Ascending aorta (tissue), 2 donors: ENCODE results near the gene GDPD5. TPM values are rescaled to one million over a fixed set of nuclear protein-coding genes. Genes with fewer than 3 reads are reported as not detected.

ENCODE experiments used
- DNase-seq, 2 donors: peaks; one replicate each; pipeline ENCODE4 v3.0.0-alpha.2; 2019; ENCODE audit warnings: low spot score in 2 of 2
- H3K27ac ChIP-seq, 2 donors: fragments of 200-600 bp; sonication (generic); one replicate each; pipeline ENCODE4 v1.5.1; 2016 to 2017; ENCODE audit warnings: mild to moderate bottlenecking in 1 of 2
- H3K27me3 ChIP-seq: fragments of 200-600 bp; sonication (generic); one replicate; pipeline ENCODE4 v1.5.1; 2017
- H3K36me3 ChIP-seq, 2 donors: fragments of 200-600 bp; sonication (generic); one replicate each; pipeline ENCODE4 v1.5.1; 2016
- H3K4me1 ChIP-seq, 2 donors: fragments of 200-600 bp; sonication (generic); one replicate each; pipeline ENCODE4 v1.5.1; 2016 to 2017; ENCODE audit warnings: mild to moderate bottlenecking in 1 of 2
- H3K4me3 ChIP-seq, 2 donors: fragments of 200-600 bp; sonication (generic); one replicate each; pipeline ENCODE4 v1.5.1; 2016 to 2017; ENCODE audit warnings: mild to moderate bottlenecking in 1 of 2
- H3K9me3 ChIP-seq, 2 donors: fragments of 200-600 bp; sonication (generic); one replicate each; pipeline ENCODE4 v1.5.1; 2016
- intact Hi-C: fragments of 100-400 bp; cut with DNase I; formaldehyde crosslinking; loops from one replicate; pipeline ENCODE4 v1.15.1; 2023
- total RNA-seq: library from RNA; depleted of rRNA; stranded (reverse); fragments of >200 nt; gene quantifications from one replicate; pipeline ENCODE4 v1.1.0, GENCODE V29; 2016
- TF ChIP-seq, protein P1 (sequence below), 3 experiments: fragments of 200-600 bp in 2 of 3; fragments of 450-650 bp in 1 of 3; sonication (generic) in 2 of 3; IDR thresholded peaks; one replicate each; pipeline ENCODE4 v1.5.1; 2016 to 2019; ENCODE audit warnings: antibody characterized with exemption in 3 of 3, mild to moderate bottlenecking in 1 of 3, moderate library complexity in 1 of 3

Gene GDPD5
- total RNA-seq, 1 donor from 2014 or later = 64.6 TPM

DNA sequence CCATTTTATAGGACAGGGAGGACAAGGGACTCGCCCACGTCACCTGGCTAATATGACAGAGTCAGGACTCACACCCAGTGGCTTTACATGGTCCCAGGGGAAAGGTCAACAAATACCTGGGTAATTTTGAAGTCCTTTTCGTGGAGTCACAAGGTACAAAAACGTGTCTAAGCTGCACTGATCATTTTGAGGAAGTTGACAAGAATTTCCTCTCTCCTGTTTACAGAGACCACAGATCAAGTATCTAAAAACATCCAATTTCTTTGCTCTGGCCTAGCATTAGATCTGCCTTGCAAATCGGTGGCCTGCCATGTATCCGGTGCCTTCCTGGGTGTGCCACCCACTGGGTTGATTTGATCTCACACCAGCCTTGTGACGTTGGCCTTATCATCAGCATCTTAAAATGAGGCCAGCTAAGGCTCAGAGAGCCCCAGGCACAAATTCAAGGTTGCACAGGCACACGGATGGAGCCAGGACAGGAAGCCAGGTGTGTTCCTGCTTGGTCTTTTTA lies 17.6 kb downstream of the GDPD5 start:
- no peak for DNase-seq
- no peaks in the 10 kb centered on the region for H3K27me3 ChIP-seq
- TF ChIP-seq, protein P1, sequence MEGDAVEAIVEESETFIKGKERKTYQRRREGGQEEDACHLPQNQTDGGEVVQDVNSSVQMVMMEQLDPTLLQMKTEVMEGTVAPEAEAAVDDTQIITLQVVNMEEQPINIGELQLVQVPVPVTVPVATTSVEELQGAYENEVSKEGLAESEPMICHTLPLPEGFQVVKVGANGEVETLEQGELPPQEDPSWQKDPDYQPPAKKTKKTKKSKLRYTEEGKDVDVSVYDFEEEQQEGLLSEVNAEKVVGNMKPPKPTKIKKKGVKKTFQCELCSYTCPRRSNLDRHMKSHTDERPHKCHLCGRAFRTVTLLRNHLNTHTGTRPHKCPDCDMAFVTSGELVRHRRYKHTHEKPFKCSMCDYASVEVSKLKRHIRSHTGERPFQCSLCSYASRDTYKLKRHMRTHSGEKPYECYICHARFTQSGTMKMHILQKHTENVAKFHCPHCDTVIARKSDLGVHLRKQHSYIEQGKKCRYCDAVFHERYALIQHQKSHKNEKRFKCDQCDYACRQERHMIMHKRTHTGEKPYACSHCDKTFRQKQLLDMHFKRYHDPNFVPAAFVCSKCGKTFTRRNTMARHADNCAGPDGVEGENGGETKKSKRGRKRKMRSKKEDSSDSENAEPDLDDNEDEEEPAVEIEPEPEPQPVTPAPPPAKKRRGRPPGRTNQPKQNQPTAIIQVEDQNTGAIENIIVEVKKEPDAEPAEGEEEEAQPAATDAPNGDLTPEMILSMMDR (IDR thresholded peaks at IDR 0.05) = no peak
- intact Hi-C loops = no loop called here
- H3K4me3 ChIP-seq = no peak overlapping the region
- H3K4me1 ChIP-seq = no peaks in the 10 kb centered on the region
- H3K27ac ChIP-seq = no peak overlapping the region
- no peaks in the 10 kb centered on the region for H3K9me3 ChIP-seq
- H3K36me3 ChIP-seq = no peaks in the 10 kb centered on the region

DNA sequence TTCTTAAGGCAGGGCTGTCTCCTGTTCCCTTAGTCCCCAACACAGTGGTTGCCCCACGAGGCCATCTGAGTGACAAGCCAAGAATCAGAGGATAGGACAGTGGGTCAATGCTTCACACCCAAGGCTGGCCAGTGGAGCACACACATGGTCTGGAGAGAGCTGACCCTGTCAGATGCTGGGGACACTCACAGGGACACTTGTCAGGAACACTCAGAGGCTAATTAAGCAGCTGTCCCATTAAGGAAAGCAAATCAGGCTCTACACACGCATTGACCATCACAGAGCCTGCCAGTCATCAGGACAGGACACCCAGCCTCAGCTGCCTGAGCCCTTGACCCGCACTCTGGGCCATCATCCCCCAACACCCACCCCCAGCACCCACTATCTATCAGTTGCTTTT lies 18.2 kb downstream of the GDPD5 start:
- TF ChIP-seq, protein P1 (IDR thresholded peaks at IDR 0.05) = no peak
- intact Hi-C loops = no loop called here
- no peak overlapping the region for H3K4me3 ChIP-seq
- no peaks in the 10 kb centered on the region for H3K36me3 ChIP-seq
- no peak overlapping the region for H3K27ac ChIP-seq
- DNase-seq = no peak
- no peaks in the 10 kb centered on the region for H3K27me3 ChIP-seq
- no peaks in the 10 kb centered on the region for H3K9me3 ChIP-seq
- no peaks in the 10 kb centered on the region for H3K4me1 ChIP-seq

DNA sequence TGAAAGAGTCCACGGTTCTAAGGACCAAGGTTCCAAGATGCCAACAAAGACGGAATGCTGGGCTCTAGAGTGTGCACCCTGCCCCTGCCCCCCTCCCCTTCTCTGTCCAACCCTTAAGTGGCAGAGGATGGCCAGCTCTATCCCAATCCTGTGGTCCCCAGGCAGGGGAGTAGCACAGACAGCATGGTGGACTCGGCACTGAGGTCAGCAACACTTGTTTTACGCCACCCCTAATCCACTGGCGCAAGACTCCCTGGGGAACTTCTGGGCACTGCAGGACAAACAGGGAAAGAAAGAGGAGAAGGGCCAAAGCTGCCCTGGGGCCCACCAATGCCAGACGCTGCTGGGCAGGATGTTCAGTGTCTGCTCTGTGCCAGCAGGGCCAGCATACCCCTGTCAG lies 18.9 kb downstream of the GDPD5 start:
- TF ChIP-seq, protein P1 (IDR thresholded peaks at IDR 0.05) = no peak
- DNase-seq = no peak
- H3K4me1 ChIP-seq = no peaks in the 10 kb centered on the region
- intact Hi-C loops = no loop called here
- H3K27me3 ChIP-seq = no peaks in the 10 kb centered on the region
- H3K9me3 ChIP-seq = no peaks in the 10 kb centered on the region
- no peak overlapping the region for H3K4me3 ChIP-seq
- no peak overlapping the region for H3K27ac ChIP-seq
- no peaks in the 10 kb centered on the region for H3K36me3 ChIP-seq

DNA sequence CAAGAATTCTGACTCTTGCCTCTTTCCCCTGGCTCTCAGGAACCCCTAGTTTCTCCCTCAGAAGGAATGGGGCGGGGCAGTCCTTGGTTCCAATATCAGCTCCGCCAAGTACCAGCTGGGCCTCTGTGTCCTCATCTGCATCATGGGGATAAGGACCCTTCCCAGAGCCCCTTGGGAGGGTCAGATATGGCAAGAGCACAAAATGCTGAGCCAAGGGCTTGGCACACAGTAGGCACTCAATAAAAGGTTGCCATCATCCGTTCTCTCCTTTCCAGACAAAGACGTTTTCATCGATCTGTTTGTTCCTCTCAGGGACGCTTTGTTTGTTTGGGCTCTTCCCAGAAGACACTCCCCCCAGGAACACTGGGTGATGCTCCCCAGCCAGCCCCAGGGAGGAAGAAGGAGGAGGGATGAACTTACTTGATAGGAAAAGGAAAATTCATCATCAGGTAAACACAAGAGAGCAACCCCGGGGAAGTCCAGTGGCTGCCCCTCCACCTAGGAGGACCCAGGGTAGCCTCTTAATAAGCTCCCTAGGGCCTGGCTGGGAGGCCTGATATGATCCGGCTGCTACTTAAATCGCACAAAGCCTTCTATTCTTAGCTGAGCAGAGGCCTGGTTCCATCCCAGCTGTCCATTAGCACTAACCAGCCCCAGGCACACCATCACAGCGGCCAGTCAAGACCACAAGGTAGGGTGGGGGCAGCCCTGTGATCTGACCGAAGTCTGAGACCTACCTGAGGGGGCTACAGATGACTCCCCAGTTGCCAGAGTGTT lies 19.6 kb downstream of the GDPD5 start:
- Histone ChIP-seq H3K9me3 (no peaks in the 10 kb centered on the region), H3K27ac (no peak overlapping the region), H3K27me3 (no peaks in the 10 kb centered on the region), H3K4me3 (no peak overlapping the region), H3K36me3 (no peaks in the 10 kb centered on the region), H3K4me1 (no peaks in the 10 kb centered on the region)
- no peak for DNase-seq
- intact Hi-C loops = no loop called here
- TF ChIP-seq, protein P1 (IDR thresholded peaks at IDR 0.05) = no peak

DNA sequence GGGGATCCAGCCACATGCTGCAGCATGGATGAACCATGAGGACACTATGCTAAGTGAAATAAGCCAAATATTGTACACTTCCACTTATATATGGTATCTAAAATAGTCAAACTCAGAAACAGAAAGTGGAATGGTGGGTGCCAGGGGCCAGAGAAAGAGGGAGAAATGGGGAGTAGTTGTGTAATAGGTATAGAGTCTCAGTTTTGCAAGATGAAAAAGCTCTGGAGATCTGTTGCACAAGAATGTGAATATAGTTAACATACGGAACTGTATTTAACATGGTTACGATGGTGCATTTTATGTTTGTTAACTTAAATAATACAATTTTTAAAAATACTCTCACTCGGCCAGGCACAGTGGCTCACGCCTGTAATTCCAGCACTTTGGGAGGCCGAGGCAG lies 21.2 kb downstream of the GDPD5 start:
- intact Hi-C loops = no loop called here
- Histone ChIP-seq H3K27ac (no peak overlapping the region), H3K36me3 (no peaks in the 10 kb centered on the region), H3K9me3 (no peaks in the 10 kb centered on the region), H3K4me3 (no peak overlapping the region), H3K4me1 (peaks cover 0 to 5% of the 10 kb centered on the region in 2 donors), H3K27me3 (no peaks in the 10 kb centered on the region)
- TF ChIP-seq, protein P1 (IDR thresholded peaks at IDR 0.05) = no peak
- no peak for DNase-seq
